ENCODE measurements around the gene SLC37A4.
"Not testable (repeated sequence)": the region's sequence is repeated elsewhere in the genome, so short reads cannot be mapped to it uniquely, and the experiment has no call there.

GRCh38 chr11:119017377-119017776 lies 13.3 kb downstream of the SLC37A4 start:
- TF ChIP-seq CTCF (IDR thresholded peaks at IDR 0.05; ENCODE audit: insufficient read depth, low read length); POLR2AphosphoS5 (IDR thresholded peaks at IDR 0.05; ENCODE audit: low read depth); REST (IDR thresholded peaks at IDR 0.05; ENCODE audit: insufficient replicate concordance, low read depth): not testable (repeated sequence)
